ENCODE data around the gene TRPV4.

TRPV4 gene

DNA sequence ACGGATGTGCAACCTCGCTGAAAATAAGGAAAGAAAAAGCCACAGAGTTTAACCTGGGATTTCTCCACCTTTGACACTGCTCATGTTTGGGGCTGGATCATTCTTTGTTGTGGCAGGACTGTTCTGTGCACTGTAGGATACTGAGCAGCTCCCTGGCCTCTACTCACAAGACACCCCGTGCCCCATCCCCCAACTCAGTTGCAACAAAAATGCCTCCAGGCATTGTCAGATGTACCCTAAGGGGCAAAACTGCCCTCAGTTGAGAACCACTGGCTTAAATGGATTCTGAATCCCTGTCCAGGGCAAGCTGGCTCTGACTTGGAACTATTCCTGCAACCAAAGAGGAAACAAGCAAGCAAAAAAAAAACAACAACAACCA, 45.0 kb upstream of the TRPV4 start:
- TF ChIP-seq CTCF (IDR thresholded peaks at IDR 0.05; ENCODE audit: borderline replicate concordance, control extremely low read depth, extremely low read depth, insufficient read depth, missing control alignments): no peak
- in situ Hi-C loops (cut with MboI; ENCODE audit: low sequenced_read_pairs, unreplicated experiment): no loop called here
- no peak for DNase-seq (ENCODE audit: low spot score)

GRCh38 chr12:109877504-109878246, 44.5 kb upstream of the TRPV4 start:
- DNase-seq (ENCODE audit: low spot score): no peak
- in situ Hi-C loops (cut with MboI; ENCODE audit: low sequenced_read_pairs, unreplicated experiment): no loop called here
- no peak for TF ChIP-seq CTCF (IDR thresholded peaks at IDR 0.05; ENCODE audit: borderline replicate concordance, control extremely low read depth, extremely low read depth, insufficient read depth, missing control alignments)

- in situ Hi-C loops (cut with MboI; ENCODE audit: low sequenced_read_pairs, unreplicated experiment): no loop called here
- DNase-seq (ENCODE audit: low spot score): no peak
- no peak for TF ChIP-seq CTCF (IDR thresholded peaks at IDR 0.05; ENCODE audit: borderline replicate concordance, control extremely low read depth, extremely low read depth, insufficient read depth, missing control alignments)
These were observed 43.2 kb upstream of the TRPV4 start for GRCh38 chr12:109876406-109876805.

DNA sequence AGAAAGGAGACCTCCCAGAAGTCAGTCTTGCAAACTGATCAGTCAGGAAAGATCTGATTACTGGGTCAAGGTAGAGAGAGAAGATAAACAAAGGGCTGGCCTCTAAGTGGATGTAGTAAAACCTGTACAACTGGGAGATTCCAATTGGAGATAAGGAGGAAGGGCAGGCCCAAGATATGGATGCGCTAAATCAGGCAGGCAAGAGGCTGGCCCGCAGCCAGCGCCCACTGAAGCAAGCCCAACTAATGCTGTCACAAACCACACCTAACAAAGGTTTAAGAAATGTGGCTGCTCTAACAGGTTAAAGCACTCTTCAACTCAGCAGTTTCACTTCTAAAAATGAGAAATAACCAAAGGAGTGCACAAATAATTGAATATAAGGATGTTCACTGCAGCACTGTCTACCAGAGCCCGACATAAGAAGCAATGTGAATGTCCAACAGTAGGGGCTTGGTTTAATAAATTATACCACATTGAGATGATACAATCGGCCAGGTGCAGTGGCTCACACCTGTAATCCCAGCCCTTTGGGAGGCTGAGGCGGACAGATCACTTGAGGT, 42.5 kb upstream of the TRPV4 start:
- DNase-seq (ENCODE audit: low spot score): peak; percentile 55
- in situ Hi-C loops (cut with MboI; ENCODE audit: low sequenced_read_pairs, unreplicated experiment): no loop called here
- TF ChIP-seq CTCF (IDR thresholded peaks at IDR 0.05; ENCODE audit: borderline replicate concordance, control extremely low read depth, extremely low read depth, insufficient read depth, missing control alignments): no peak

DNA sequence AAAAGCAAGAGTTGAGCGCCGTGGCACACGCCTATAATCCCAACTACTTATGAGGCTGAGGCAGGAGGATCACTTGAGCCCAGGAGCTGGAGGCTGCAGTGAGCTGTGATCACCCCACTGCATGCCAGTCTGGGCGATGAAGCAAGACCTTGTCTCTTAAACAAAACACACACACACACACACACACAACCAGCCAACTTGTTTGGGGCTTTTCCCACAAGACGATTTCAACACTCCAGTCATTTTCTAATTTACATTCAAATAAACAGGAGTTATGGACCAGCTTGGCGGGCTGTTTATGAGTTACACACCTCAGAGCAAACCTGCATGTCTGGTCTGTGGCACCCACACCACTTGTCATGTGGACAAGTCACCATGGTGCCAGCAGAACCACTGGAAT, 40.5 kb upstream of the TRPV4 start:
- in situ Hi-C loops (cut with MboI; ENCODE audit: low sequenced_read_pairs, unreplicated experiment): no loop called here
- TF ChIP-seq CTCF (IDR thresholded peaks at IDR 0.05; ENCODE audit: borderline replicate concordance, control extremely low read depth, extremely low read depth, insufficient read depth, missing control alignments): no peak
- DNase-seq (ENCODE audit: low spot score): no peak

GRCh38 chr12:109871668-109872314, 38.6 kb upstream of the TRPV4 start:
- in situ Hi-C loops (cut with MboI; ENCODE audit: low sequenced_read_pairs, unreplicated experiment): no loop called here
- no peak for DNase-seq (ENCODE audit: low spot score)
- TF ChIP-seq CTCF (IDR thresholded peaks at IDR 0.05; ENCODE audit: borderline replicate concordance, control extremely low read depth, extremely low read depth, insufficient read depth, missing control alignments): no peak

Data from GM13976 (cell line).